LNCAP (cell line): ENCODE measurements around the gene KRTAP5-8.

Experiments
- CTCF ChIP-seq: fragments of 450-650 bp; IDR thresholded peaks from 2 replicates; pipeline ENCODE4 v1.5.1; 2017; ENCODE audit warnings: mild to moderate bottlenecking

KRTAP5-8 gene

GRCh38 chr11:71582309-71582895 lies 44.6 kb downstream of the KRTAP5-8 start, which contains the start of gene KRTAP5-11:
KRTAP5-11 (minus strand) TSS chr11:71582875; CDS start chr11:71582837, 38 bp downstream.
- no peak for TF ChIP-seq CTCF
